GM21360 (cell line): Measurements from ENCODE around the gene MGMT.

ENCODE experiments used
- ATAC-seq: cut with Tn5 transposase; IDR thresholded peaks from one replicate; pipeline ENCODE4 v1.9.1; 2021; ENCODE audit warnings: mild to moderate bottlenecking, moderate library complexity; ENCODE audit not compliant: unreplicated experiment

Gene MGMT

DNA sequence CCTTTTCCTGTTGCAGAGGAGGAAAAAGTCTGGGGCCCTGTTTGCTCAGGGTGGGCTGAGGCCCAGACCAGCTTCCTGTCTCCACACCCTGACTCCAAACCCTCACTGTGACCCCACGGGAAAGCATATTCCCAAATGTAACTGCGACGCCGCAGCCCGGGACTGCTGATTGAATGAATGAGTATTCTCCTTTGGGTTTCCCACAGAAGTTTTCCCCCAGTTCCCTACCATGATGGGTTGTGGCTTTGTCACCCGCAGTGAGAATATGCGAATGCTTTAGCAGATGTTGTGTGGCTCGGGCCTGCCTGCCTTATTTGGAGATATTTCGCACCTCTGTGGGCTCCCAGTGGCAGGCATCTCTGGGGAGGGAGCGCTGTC is 50.6 kb downstream of the MGMT start:
- no peak for ATAC-seq

GRCh38 chr10:129518793-129519192 is 51.8 kb downstream of the MGMT start:
- no peak for ATAC-seq

DNA sequence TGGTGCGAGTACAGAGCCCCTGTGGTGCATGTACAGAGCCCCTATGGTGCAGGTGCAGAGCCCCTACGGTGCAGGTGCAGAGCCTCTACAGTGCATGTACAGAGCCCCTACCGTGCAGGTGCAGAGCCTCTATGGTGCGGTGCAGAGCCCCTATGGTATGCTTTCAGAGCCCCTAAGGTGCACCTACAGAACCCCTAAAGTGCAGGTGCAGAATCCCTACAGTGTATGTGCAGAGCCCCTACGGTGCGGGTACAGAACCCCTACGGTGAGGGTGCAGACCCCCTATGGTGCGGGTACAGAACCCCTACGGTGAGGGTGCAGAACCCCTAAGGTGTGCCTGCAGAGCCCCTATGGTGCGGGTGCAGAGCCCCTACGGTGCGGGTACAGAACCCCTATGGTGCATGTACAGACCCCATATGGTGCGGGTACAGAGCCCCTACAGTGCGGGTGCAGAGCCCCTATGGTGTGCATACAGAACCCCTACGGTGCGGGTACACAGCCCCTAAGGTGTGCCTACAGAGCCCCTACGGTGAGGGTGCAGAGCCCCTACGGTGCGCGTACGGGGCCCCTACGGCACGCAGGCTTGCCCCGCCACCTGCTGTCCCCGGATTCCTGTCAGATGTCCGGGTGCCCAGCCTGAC is 53.5 kb downstream of the MGMT start:
- ATAC-seq = no peak

DNA sequence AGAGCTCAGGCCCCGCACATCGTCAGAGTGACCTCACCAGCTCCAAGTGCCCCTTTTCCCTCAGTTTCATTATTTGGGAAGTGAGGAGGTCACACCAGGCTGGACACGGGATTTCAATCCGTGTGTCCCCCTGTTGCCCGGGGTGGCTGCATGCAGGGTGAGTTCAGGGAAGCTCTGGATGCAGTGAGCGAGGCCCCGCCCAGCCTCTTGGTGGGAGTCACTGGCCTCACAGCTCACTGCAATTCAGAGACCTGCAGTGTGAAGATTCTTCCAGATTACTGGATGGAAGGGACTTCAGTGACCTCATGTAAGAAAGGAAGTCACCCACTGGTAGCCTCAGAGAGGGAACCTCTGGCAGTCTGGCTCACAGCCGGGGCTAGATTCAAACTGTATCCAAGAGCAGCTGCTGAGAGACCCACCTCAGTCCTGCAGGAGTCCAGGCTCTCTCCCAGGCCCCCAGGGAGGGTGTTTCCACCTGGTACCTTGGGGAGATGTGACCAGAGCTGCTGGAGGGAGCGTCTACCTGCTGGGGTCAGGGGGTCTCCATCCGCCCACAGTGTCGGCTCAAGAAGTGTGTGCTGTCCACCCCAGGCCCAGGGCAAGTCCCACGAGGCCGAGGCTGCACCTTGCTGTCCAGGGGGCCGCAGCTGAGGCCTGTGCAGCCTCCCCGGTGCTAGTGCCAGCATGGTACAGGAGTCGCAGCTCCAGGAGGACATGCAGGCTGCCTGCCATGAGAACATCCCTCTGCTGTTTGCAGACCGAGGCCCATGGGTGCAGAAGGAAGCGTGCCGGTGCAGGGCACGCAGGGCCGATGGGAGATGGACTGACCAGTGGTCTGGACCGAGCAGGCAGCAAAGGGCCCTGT is 54.4 kb downstream of the MGMT start:
- no peak for ATAC-seq

DNA sequence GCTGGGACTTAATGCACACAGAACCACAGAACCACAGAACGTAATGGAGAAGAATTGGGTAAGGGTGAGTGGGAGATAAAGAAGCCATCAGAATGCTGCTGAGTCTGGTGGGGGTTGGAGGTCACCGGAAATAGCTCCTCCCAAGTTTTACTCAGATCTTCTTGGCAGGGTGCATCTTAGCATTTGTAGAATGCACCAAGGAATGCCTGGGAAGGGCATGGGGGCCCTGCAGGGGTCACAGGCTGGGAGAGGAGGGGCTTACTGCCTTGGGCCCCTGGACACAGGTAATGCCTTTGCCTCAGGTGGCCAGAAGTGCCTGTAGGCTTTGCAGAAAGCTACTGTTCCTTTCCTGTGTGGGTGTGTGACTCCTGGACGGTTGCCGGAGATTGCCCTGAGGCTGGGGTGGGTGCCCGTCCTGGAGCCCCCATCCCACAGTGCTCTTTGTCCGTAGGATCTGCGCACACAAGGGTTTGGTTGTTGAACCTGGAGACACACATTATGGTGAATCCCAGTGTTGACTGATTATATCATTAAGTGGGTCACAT is 55.1 kb downstream of the MGMT start:
- no peak for ATAC-seq

GRCh38 chr10:129523031-129523722 is 56.1 kb downstream of the MGMT start:
- no peak for ATAC-seq

GRCh38 chr10:129523723-129524316 is 56.8 kb downstream of the MGMT start:
- ATAC-seq = no peak

GRCh38 chr10:129524936-129525335 is 57.9 kb downstream of the MGMT start:
- no peak for ATAC-seq

DNA sequence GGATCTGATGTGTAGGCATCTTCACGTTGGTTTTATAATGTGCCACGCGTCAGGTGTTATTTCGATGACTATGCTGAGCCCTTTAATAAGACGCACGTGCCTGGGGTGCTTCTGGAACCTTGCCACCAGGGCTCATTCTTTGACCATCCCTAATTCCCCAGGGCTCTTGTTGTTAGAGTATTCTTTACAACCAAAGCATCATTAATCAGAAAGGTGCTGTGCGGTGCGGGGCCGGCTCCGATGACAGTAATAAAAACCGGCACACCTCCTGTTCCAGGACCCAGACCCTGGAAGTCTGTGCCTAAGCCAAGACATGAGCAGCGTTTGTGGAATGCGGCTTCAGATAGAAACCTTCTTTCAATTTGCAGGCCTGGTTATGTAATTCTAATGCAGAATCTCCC is 58.4 kb downstream of the MGMT start:
- ATAC-seq = no peak

GRCh38 chr10:129526943-129527342 is 59.9 kb downstream of the MGMT start:
- no peak for ATAC-seq

GRCh38 chr10:129528376-129528978 is 61.4 kb downstream of the MGMT start:
- no peak for ATAC-seq

DNA sequence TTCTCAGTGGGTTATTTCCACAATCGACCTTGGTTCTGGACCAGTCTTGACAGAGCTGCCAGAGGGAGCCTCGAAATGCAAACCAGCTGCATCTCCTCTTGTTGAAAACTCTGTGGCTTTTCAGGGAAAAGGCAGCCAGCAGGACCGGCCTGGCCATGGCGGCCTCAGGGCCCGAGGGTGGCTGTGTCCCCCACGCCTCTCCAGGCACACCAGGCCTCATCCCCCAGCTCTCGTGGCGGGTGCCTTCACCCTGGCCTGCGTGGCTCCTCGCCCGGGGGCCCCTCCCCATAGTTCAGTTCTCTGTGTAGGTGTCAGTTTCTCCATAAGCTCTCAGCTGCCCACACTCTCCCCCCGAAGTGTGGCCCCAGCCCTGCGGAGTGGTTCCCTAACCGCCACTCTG is 63.5 kb downstream of the MGMT start:
- ATAC-seq = no peak

GRCh38 chr10:129531195-129531968 is 64.3 kb downstream of the MGMT start:
- no peak for ATAC-seq

- ATAC-seq = no peak
These were observed 65.1 kb downstream of the MGMT start for GRCh38 chr10:129531969-129532660.

- ATAC-seq = no peak
These were observed 65.8 kb downstream of the MGMT start for GRCh38 chr10:129532838-129533237.

- ATAC-seq = no peak
These were observed 66.2 kb downstream of the MGMT start for GRCh38 chr10:129533281-129533680.

DNA sequence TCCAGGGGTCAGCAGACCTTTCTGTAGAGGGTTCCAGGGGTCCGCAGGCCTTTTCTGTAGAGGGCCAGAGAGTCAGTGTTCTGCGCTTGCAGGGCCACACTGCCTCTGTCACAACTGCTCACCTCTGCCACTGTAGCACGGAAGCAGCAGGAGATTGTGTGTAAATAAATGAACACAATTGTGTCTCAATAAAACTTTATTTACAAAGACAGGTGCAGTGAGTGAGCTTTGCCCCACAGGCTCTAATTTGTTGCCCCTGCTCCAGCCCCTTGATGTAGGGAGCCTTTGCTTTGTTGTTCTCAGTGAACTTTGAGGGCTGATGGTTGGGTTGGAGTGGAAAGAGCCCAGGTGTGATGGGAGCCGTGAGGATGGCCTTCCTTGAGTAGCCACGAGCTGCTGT is 67.8 kb downstream of the MGMT start:
- ATAC-seq = no peak

GRCh38 chr10:129536336-129536735 is 69.3 kb downstream of the MGMT start:
- ATAC-seq = no peak

GRCh38 chr10:129537151-129537550 is 70.1 kb downstream of the MGMT start:
- ATAC-seq = no peak
